GM12801 (cell line): ENCODE data around the gene EIF2B2.

Source experiments
- TF ChIP-seq, protein P1 (sequence below): IDR thresholded peaks from one replicate; pipeline ENCODE4 v1.5.1; 2011; ENCODE audit warnings: control low read depth; ENCODE audit not compliant: insufficient read length; ENCODE audit errors: extremely low read depth

EIF2B2 gene

GRCh38 chr14:74975059-74975810, 27.5 kb upstream of the EIF2B2 start:
- TF ChIP-seq, protein P1, sequence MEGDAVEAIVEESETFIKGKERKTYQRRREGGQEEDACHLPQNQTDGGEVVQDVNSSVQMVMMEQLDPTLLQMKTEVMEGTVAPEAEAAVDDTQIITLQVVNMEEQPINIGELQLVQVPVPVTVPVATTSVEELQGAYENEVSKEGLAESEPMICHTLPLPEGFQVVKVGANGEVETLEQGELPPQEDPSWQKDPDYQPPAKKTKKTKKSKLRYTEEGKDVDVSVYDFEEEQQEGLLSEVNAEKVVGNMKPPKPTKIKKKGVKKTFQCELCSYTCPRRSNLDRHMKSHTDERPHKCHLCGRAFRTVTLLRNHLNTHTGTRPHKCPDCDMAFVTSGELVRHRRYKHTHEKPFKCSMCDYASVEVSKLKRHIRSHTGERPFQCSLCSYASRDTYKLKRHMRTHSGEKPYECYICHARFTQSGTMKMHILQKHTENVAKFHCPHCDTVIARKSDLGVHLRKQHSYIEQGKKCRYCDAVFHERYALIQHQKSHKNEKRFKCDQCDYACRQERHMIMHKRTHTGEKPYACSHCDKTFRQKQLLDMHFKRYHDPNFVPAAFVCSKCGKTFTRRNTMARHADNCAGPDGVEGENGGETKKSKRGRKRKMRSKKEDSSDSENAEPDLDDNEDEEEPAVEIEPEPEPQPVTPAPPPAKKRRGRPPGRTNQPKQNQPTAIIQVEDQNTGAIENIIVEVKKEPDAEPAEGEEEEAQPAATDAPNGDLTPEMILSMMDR = no peak

- TF ChIP-seq, protein P1 = no peak
Measured at GRCh38 chr14:74976264-74977113, 26.2 kb upstream of the EIF2B2 start.

DNA sequence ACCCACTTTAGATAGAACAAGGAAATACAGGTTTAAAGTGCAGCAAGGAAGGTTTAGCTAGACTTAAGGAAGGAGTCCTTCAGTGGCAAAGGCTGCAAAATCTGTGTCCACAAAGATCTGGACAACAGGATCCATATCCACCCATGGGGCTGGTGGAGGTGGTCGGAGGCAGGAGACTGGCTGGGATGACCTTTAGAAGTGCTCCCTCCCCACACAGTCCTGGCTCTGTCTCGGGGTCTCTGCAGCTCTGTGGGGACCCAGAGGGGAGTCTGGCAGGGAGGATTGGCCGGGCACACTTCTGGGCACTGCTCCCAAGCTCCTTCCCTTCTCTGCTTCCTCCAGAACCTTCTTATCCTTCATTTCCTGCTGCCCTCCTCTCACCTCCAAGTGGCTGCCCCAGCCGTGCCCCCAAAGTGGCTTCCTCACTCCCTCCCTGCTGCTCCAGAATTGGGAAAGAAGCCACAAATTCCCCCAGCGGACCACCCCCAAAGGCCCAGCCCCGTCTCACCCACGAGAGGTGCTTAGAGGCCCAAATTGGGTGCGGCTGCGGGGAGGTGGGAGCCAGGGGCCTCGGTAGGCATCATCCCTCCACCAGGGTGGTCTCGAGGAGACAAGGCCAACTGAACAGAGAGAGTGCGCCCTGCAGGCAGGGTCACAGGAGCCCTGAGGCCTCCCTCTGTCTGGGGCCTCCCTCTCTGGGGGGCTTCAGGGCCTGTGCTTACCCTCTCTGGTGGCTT, 25.4 kb upstream of the EIF2B2 start:
- TF ChIP-seq, protein P1 = no peak

DNA sequence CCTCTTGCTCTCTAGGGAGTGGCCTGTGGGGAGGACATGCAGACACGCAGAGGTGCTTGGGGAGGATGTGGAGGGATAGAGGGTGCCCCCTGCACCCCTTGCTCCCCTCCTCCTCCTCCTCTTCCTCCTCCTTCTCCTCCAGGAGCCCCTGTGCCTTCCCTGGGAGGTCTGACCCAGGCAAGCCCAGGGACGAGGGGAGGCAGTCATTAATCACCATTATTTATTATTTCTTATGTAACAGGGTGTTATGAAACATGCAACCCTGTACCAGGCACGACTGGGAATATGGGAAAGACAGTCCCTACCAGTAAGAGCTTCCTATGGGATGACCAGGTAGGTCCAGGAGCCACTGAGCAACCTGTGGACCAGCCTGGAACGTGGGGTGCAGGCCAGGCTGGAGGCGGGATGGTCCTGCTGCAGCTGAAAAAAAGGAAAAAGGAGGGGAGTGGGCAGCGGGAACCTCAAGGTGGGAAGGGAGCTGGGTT, 24.8 kb upstream of the EIF2B2 start:
- TF ChIP-seq, protein P1 = no peak

DNA sequence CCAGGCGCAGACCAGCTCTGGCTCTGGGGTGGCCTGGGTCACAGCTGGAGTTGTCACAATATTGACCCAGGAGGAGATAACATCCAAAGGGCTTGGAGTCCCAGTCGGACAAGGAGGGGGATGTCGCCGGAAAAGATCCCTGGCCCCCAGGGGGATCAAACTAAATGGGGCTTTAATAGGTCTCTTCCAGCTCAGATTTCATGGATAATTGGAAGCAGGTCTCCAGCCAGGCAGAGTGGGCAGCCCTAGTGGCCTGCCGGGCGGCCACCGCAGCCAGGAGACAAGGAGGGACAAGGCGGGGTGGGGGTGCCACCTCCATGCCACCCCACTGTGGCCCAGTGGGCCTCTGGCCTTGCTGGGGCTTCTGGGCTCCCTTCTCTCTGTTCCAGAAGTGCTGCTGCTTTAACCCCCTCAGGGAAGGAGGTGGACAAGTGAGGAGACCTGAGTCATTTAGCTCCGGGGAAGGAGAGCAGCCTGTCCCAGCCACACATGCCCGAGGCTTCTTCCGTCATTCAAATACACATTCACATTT, 24.2 kb upstream of the EIF2B2 start:
- TF ChIP-seq, protein P1 = no peak

DNA sequence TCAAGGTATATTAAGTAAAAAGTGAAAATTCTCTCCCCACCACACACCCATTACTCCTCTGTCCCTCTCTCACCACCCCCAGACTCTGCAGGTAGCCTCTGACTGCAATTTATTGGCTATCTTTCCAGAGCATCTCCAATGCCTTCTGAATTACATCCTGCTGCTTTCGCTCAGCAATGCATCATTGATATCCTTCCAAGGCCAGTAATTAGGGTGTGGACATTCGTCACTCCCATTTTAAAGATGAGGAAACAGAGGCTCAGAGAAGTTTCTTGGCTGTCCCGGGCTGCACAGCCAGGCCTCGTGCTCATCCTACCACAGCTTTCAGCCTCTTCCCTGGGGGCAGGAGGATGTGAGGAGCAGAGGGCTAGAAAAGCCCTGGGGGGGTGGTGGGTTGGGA, 23.7 kb upstream of the EIF2B2 start:
- TF ChIP-seq, protein P1 = no peak
